GM12864 (cell line): ENCODE results near the gene SIM2.

Experiments
- DNase-seq: peaks from one replicate; pipeline ENCODE4 v3.0.0-alpha.2; 2011; ENCODE audit warnings: low read depth
- H3K4me3 ChIP-seq: 2 replicates; pipeline ENCODE4 v1.5.1; 2011; ENCODE audit warnings: mild to moderate bottlenecking, low read depth, low read length, control low read depth
- TF ChIP-seq, protein P1 (sequence below): IDR thresholded peaks from 2 replicates; pipeline ENCODE4 v1.5.1; 2011; ENCODE audit warnings: low read depth, mild to moderate bottlenecking, moderate library complexity, low read length, control low read depth, inconsistent platforms; ENCODE audit errors: missing control alignments

Gene SIM2

DNA sequence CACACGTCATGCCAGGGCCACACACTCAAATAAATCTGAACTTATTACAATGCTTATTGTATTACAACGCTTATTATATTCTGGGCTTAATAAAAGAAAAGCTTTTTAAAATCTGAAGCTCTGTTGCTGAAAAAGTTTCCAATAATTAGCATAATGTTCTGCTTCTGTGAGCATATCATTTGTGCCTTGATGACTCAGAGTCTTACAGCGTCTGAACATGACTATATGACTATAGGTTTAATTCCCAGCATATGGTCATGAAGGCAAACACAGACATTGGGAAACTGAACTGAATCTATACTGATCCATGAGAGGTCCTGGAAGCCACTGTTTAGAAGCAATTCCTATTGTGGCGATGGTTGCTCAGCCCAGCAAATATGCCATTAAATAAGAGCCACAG is 66.3 kb downstream of the SIM2 start:
- TF ChIP-seq, protein P1, sequence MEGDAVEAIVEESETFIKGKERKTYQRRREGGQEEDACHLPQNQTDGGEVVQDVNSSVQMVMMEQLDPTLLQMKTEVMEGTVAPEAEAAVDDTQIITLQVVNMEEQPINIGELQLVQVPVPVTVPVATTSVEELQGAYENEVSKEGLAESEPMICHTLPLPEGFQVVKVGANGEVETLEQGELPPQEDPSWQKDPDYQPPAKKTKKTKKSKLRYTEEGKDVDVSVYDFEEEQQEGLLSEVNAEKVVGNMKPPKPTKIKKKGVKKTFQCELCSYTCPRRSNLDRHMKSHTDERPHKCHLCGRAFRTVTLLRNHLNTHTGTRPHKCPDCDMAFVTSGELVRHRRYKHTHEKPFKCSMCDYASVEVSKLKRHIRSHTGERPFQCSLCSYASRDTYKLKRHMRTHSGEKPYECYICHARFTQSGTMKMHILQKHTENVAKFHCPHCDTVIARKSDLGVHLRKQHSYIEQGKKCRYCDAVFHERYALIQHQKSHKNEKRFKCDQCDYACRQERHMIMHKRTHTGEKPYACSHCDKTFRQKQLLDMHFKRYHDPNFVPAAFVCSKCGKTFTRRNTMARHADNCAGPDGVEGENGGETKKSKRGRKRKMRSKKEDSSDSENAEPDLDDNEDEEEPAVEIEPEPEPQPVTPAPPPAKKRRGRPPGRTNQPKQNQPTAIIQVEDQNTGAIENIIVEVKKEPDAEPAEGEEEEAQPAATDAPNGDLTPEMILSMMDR = no peak
- no peak overlapping the region for H3K4me3 ChIP-seq
- no peak for DNase-seq

DNA sequence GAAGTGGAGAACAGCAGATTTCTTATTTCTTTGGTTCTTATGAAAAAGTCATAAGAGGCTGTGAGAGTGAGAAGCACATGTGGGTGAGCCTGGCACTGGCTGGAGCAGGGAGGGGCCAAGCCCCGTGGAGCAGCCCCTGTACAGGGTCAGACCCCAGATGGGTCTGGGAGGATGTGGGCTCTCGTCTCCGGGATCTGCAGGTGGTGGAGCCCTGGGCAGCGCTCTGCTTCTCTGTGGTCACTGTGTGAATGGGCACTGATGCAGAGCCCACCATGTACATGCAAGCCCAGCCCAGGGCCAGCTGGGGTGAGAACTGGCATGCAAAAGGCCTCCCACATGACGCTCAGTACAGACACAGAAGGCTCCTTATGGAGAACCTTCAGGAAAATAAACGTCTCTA is 67.6 kb downstream of the SIM2 start:
- TF ChIP-seq, protein P1 = no peak
- no peak overlapping the region for H3K4me3 ChIP-seq
- no peak for DNase-seq

DNA sequence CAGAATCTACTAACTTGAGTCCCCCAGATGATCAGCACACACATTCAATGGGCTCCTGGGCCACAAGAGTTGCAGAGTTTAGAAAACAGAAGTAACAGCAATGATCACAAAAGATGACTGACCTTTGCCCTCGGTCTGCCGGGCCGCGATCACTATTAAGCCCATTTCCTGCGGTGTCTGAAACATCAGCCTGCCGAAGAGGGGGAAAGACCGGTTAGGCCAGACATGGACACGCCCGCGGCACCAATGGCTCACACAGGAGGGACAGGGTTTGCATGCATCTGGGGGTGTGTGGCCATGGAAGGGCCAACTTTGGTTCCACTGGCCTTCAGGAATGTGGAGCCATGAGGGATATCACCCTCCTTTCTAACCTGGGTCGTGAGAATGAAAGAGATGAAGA is 68.2 kb downstream of the SIM2 start:
- DNase-seq = no peak
- TF ChIP-seq, protein P1 = no peak
- H3K4me3 ChIP-seq = no peak overlapping the region

DNA sequence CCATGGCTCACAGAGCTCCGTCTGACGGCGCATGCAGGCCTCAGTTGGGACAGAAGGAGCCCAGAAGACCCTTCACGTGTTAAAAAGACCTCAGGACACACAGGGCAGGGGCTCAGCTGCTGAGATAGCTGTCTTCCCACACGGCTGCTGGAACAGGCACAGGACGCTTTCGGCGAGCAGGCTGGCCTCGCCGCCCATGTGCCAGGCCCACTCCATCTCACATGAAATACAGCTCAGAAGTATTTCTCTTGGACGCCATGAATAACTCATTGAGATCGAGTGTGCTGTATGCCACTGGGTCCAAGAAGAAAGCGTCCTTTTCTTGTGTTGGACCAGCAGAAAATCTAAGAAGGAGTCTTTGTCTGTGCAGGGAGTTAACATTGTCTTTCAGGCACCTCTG is 69.6 kb downstream of the SIM2 start:
- DNase-seq = no peak
- TF ChIP-seq, protein P1 = no peak
- no peak overlapping the region for H3K4me3 ChIP-seq

DNA sequence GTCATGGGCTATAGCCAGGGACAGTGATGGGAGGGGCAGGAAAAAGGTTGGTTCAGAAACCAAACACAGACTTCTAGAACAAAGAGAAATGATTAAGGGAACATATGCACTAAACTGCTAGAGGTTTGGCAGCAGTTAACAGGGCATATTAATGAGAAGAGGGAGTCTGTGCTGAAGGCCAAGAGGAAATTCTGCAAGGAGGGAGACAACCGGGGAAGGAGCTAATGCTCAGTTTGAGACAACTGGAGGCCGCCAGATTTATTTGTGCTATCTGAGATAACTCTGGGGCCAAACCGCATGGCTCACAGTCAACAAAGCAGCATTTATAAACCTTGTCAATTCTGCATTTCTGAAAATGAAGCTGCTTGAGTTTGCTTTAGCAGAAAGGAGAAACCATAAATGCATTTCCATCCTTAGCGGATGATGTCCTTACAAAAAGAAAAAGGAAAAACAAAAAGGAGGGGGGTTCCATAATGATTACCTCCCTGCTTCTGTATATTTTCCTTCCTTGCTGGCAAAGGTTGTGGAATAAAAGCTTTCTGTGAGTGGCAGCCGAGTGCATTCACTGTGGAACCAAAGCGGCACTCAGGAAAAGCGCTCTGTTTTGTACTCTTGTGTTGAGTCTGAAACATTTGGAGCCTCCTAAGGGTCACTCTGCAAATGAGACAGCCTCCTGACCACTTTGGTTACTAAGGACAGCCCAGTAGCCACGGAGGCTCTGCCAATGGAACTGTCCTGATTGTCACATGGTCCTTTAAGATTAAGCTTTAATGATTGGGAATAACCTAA is 70.3 kb downstream of the SIM2 start:
- DNase-seq = no peak
- H3K4me3 ChIP-seq = no peak overlapping the region
- TF ChIP-seq, protein P1 = no peak

DNA sequence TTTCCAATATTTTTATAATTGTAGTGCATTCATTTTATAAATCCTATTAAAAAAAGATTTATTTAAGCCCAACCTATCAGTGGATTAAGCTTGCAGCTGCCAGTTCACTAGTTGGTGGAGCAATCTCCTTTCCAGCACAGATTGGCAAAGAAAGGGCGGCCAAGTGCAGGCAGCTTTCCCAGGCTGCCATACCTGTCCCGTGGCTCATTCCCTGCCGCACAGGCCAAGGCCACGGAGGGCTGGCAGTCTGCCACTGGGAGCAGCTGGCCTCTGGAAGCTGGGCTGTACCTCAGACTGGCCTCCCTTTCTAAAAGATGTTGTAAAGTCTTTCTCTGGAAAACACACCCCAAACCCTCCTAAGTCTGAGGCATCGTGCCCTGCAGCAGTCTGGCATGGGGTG is 74.2 kb downstream of the SIM2 start:
- no peak for DNase-seq
- no peak overlapping the region for H3K4me3 ChIP-seq
- TF ChIP-seq, protein P1 = no peak

DNA sequence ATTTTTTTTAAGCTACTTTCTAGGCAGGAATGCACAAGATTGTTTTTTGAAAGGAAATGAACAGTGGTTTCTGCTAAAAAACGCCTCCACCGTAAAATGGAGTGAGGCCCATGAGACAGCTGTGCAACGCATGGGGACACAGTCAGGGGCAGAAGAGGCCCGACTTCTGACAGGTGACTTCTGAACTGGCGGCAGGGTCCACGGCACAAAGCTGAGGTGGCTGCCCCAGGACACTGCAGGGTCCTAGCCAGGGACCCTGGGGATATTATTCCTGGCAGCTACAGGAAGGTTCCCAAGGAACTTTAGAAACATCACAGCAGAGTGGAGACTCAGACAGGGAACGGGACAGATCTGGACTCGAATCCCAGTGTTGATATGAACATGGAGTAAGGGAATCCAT is 75.1 kb downstream of the SIM2 start:
- no peak overlapping the region for H3K4me3 ChIP-seq
- no peak for DNase-seq
- TF ChIP-seq, protein P1 = no peak
